Neuronal stem cell (in vitro differentiated cells): ENCODE data around the gene GMDS.

Experiments
- DNase-seq: peaks from one replicate; pipeline ENCODE4 v3.0.0-alpha.2; 2013; ENCODE audit warnings: low spot score
- H2AFZ ChIP-seq: one replicate; pipeline ENCODE4 v1.6.1; 2013; ENCODE audit warnings: mild to moderate bottlenecking, low read length, inconsistent platforms
- H2AK5ac ChIP-seq: 2 replicates; pipeline ENCODE4 v1.6.1; 2013; ENCODE audit warnings: low read depth, mild to moderate bottlenecking, inconsistent platforms, low read length, moderate library complexity, mixed read lengths
- H2BK120ac ChIP-seq: 2 replicates; pipeline ENCODE4 v1.6.1; 2013; ENCODE audit warnings: low read depth, mild to moderate bottlenecking, inconsistent platforms, low read length, moderate library complexity, mixed read lengths
- H2BK12ac ChIP-seq: one replicate; pipeline ENCODE4 v1.6.1; 2013; ENCODE audit warnings: low read length, inconsistent platforms
- H2BK15ac ChIP-seq: 2 replicates; pipeline ENCODE4 v1.6.1; 2013; ENCODE audit warnings: mild to moderate bottlenecking, low read length, inconsistent platforms, mixed read lengths
- H2BK5ac ChIP-seq: one replicate; pipeline ENCODE4 v1.6.1; 2013; ENCODE audit warnings: inconsistent platforms, mild to moderate bottlenecking, low read length, moderate library complexity
- H3K14ac ChIP-seq: one replicate; pipeline ENCODE4 v1.6.1; 2013; ENCODE audit warnings: low read length, inconsistent platforms
- H3K18ac ChIP-seq: 2 replicates; pipeline ENCODE4 v1.6.1; 2013; ENCODE audit warnings: low read length, inconsistent platforms
- H3K23ac ChIP-seq: 2 replicates; pipeline ENCODE4 v1.6.1; 2013; ENCODE audit warnings: low read depth, mild to moderate bottlenecking, mixed read lengths, low read length, inconsistent platforms; ENCODE audit not compliant: poor library complexity
- H3K27ac ChIP-seq: replicated peaks from 3 replicates; pipeline ENCODE4 v1.5.1; 2013; ENCODE audit warnings: low read length, inconsistent platforms
- H3K27me3 ChIP-seq, 3 experiments: 2 replicates each; pipeline ENCODE4 v1.6.1; 2013; ENCODE audit warnings: low read length in 3 of 3, mild to moderate bottlenecking in 2 of 3, inconsistent platforms in 1 of 3, low read depth in 1 of 3, mixed read lengths in 1 of 3, moderate library complexity in 1 of 3; ENCODE audit not compliant: control insufficient read depth in 3 of 3, insufficient read depth in 3 of 3
- H3K36me3 ChIP-seq, 2 donors: replicated peaks in 1 of 2; 2 replicates each; pipeline ENCODE4 v1.6.1; 2013; ENCODE audit warnings: low read length in 2 of 2; ENCODE audit not compliant: control insufficient read depth in 2 of 2, insufficient read depth in 2 of 2
- H3K4ac ChIP-seq: 2 replicates; pipeline ENCODE4 v1.6.1; 2013; ENCODE audit warnings: inconsistent platforms, mild to moderate bottlenecking, low read length, moderate library complexity
- H3K4me1 ChIP-seq, 2 donors: 1 replicate in 1 of 2; 2 replicates in 1 of 2; pipeline ENCODE4 v1.6.1; 2013; ENCODE audit warnings: low read length in 2 of 2, low read depth in 1 of 2; ENCODE audit not compliant: control insufficient read depth in 2 of 2, insufficient read depth in 1 of 2
- H3K4me2 ChIP-seq: one replicate; pipeline ENCODE4 v1.6.1; 2013; ENCODE audit warnings: mild to moderate bottlenecking, low read length, inconsistent platforms; ENCODE audit not compliant: insufficient read depth, poor library complexity, severe bottlenecking
- H3K4me3 ChIP-seq, 2 donors: 2 replicates each; pipeline ENCODE4 v1.5.1; 2013; ENCODE audit warnings: low read length in 2 of 2, mild to moderate bottlenecking in 2 of 2, inconsistent platforms in 1 of 2, moderate library complexity in 1 of 2
- H3K79me1 ChIP-seq: one replicate; pipeline ENCODE4 v1.6.1; 2013; ENCODE audit warnings: low read depth, mild to moderate bottlenecking, inconsistent platforms, low read length, moderate library complexity
- H3K9ac ChIP-seq: one replicate; pipeline ENCODE4 v1.6.1; 2013; ENCODE audit warnings: mild to moderate bottlenecking, low read depth, low read length, inconsistent platforms; ENCODE audit not compliant: poor library complexity
- H3K9me3 ChIP-seq, 2 donors: replicated peaks in 1 of 2; 2 replicates each; pipeline versions ENCODE3 to v1.6.1; 2013; ENCODE audit warnings: low read length in 2 of 2, mild to moderate bottlenecking in 2 of 2, inconsistent platforms in 1 of 2, low read depth in 1 of 2, mixed read lengths in 1 of 2, moderate library complexity in 1 of 2; ENCODE audit not compliant: control insufficient read depth in 2 of 2, insufficient read depth in 1 of 2
- H4K8ac ChIP-seq: one replicate; pipeline ENCODE4 v1.6.1; 2013; ENCODE audit warnings: low read depth, mild to moderate bottlenecking, inconsistent platforms, low read length, moderate library complexity
- H4K91ac ChIP-seq: one replicate; pipeline ENCODE4 v1.6.1; 2013; ENCODE audit warnings: low read length, low read depth, mild to moderate bottlenecking, inconsistent platforms; ENCODE audit not compliant: poor library complexity
- WGBS, 2 donors: extraction: QIAGEN DNeasy Blood & Tissue Kit; methylation state at CpG; one replicate each; pipeline ENCODE4 v1.1.7; 2013; ENCODE audit warnings: missing lambda C conversion rate in 2 of 2, mixed read lengths in 1 of 2; ENCODE audit not compliant: insufficient read length in 2 of 2, insufficient replicate concordance in 1 of 2; ENCODE audit errors: extremely low coverage in 2 of 2; 5-methylcytosine and 5-hydroxymethylcytosine counted together

Gene GMDS

GRCh38 chr6:1950631-1951030 lies 294.8 kb downstream of the GMDS start:
- Histone ChIP-seq H3K9me3 (no peaks in the 10 kb centered on the region), H3K9ac (no peak overlapping the region), H3K4me1 (no peaks in the 10 kb centered on the region), H3K23ac (no peak overlapping the region), H2BK120ac (no peak overlapping the region), H3K4me3 (no peak overlapping the region), H3K27me3 (no peaks in the 10 kb centered on the region), H2BK5ac (no peak overlapping the region), H4K8ac (no peak overlapping the region), H3K27ac (no peak overlapping the region), H3K18ac (no peak overlapping the region), H3K36me3 (no peaks in the 10 kb centered on the region), H2BK12ac (no peak overlapping the region), H3K4me2 (no peak overlapping the region), H2BK15ac (no peak overlapping the region), H3K79me1 (no peaks in the 10 kb centered on the region), H2AK5ac (no peak overlapping the region), H2AFZ (no peak overlapping the region), H4K91ac (no peak overlapping the region), H3K4ac (no peak overlapping the region), H3K14ac (no peak overlapping the region)
- WGBS, 2 donors = no CpG with 5 or more reads among the region's 6 CpGs
- no peak for DNase-seq

DNA sequence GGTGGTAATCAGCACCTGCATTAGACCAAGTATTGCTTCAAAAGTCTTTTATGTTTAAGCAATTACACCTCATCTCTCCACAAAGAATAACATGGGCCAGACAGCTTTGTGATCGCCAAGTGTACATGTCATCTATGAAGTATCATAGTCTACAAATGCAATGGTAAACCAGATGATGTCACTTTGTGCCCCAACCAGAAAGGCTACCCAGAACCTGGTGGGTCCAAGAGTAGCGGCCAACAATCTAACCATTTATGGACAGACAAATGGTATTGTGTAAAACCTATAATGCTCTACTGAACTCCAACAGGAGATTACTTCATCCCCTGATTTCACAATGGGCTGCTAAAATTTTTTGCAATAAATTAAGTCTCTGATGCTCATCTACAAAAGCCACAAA lies 295.9 kb downstream of the GMDS start:
- H3K9me3 ChIP-seq = no peaks in the 10 kb centered on the region
- no peak overlapping the region for H3K27ac ChIP-seq
- no peak overlapping the region for H2BK15ac ChIP-seq
- H3K4me1 ChIP-seq = no peaks in the 10 kb centered on the region
- no peak overlapping the region for H3K9ac ChIP-seq
- no peak overlapping the region for H3K14ac ChIP-seq
- no peak overlapping the region for H2AK5ac ChIP-seq
- H4K91ac ChIP-seq = no peak overlapping the region
- no peak overlapping the region for H4K8ac ChIP-seq
- H3K4me2 ChIP-seq = no peak overlapping the region
- H2BK5ac ChIP-seq = no peak overlapping the region
- no peak overlapping the region for H3K23ac ChIP-seq
- no peaks in the 10 kb centered on the region for H3K79me1 ChIP-seq
- H2BK12ac ChIP-seq = no peak overlapping the region
- DNase-seq = no peak
- H3K36me3 ChIP-seq = no peaks in the 10 kb centered on the region
- no peak overlapping the region for H3K4ac ChIP-seq
- no peak overlapping the region for H3K4me3 ChIP-seq
- WGBS, 2 donors = no CpG with 5 or more reads among the region's 2 CpGs
- no peak overlapping the region for H2AFZ ChIP-seq
- no peaks in the 10 kb centered on the region for H3K27me3 ChIP-seq
- no peak overlapping the region for H2BK120ac ChIP-seq
- no peak overlapping the region for H3K18ac ChIP-seq

DNA sequence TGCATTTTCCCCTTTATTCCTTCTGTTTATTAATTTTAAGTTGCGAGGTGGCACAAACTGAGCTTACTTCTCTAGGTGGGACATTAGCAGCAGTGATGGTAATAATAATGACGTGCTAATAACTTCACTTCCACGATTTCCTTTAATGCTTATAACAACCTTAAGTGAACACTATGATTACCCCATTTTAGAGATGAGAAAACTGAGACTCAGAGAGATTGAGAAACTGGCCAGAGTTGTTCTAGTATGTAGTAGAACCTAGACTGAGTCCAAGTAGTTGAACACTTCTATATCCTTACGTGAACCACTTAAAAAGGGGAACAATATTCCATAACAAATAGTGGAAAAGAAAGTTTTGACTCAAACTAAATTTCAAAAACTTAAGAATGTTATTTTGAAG lies 297.5 kb downstream of the GMDS start:
- Histone ChIP-seq H3K14ac (no peak overlapping the region), H2BK5ac (no peak overlapping the region), H2AFZ (no peak overlapping the region), H3K36me3 (no peaks in the 10 kb centered on the region), H4K91ac (no peak overlapping the region), H3K18ac (no peak overlapping the region), H3K27ac (no peak overlapping the region), H3K79me1 (no peaks in the 10 kb centered on the region), H3K4ac (no peak overlapping the region), H3K4me2 (no peak overlapping the region), H3K23ac (no peak overlapping the region), H4K8ac (no peak overlapping the region), H3K4me1 (no peaks in the 10 kb centered on the region), H3K27me3 (no peaks in the 10 kb centered on the region), H3K9me3 (no peaks in the 10 kb centered on the region), H2BK15ac (no peak overlapping the region), H2BK120ac (no peak overlapping the region), H2AK5ac (no peak overlapping the region), H2BK12ac (no peak overlapping the region), H3K9ac (no peak overlapping the region), H3K4me3 (no peak overlapping the region)
- no CpG with 5 or more reads among the region's 4 CpGs for WGBS, 2 donors
- no peak for DNase-seq

GRCh38 chr6:1946583-1946982 lies 298.8 kb downstream of the GMDS start:
- Histone ChIP-seq H3K4me3 (no peak overlapping the region), H3K14ac (no peak overlapping the region), H4K8ac (no peak overlapping the region), H3K27me3 (no peaks in the 10 kb centered on the region), H2BK5ac (no peak overlapping the region), H3K23ac (no peak overlapping the region), H3K9ac (no peak overlapping the region), H2AFZ (no peak overlapping the region), H3K4me1 (peaks cover 0 to 3% of the 10 kb centered on the region in 2 donors), H3K4me2 (no peak overlapping the region), H3K18ac (no peak overlapping the region), H2AK5ac (no peak overlapping the region), H3K36me3 (no peaks in the 10 kb centered on the region), H4K91ac (no peak overlapping the region), H2BK120ac (no peak overlapping the region), H3K79me1 (no peaks in the 10 kb centered on the region), H3K9me3 (no peaks in the 10 kb centered on the region), H3K27ac (no peak overlapping the region), H3K4ac (no peak overlapping the region), H2BK12ac (no peak overlapping the region), H2BK15ac (no peak overlapping the region)
- no peak for DNase-seq
- no CpG with 5 or more reads among the region's 3 CpGs for WGBS, 2 donors
